KMS-11 (cell line): ENCODE results near the gene WSCD2.

Experiments used
- H2AFZ ChIP-seq: fragments of 200-600 bp; sonication (generic); 2 replicates; pipeline ENCODE4 v1.6.1; 2016; ENCODE audit warnings: antibody characterized with exemption, mixed run types, low read depth
- H3K27ac ChIP-seq: fragments of 200-600 bp; sonication (generic); 2 replicates; pipeline ENCODE4 v1.6.1; 2016; ENCODE audit warnings: mild to moderate bottlenecking, mixed run types
- H3K27me3 ChIP-seq: fragments of 200-600 bp; sonication (generic); 2 replicates; pipeline ENCODE4 v1.6.1; 2017; ENCODE audit warnings: mild to moderate bottlenecking, low read depth, mixed run types, moderate library complexity; ENCODE audit not compliant: insufficient read depth
- H3K36me3 ChIP-seq: fragments of 200-600 bp; sonication (generic); 2 replicates; pipeline ENCODE4 v1.6.1; 2017; ENCODE audit warnings: mild to moderate bottlenecking, mixed run types; ENCODE audit not compliant: insufficient read depth
- H3K4me1 ChIP-seq: fragments of 200-600 bp; sonication (generic); 2 replicates; pipeline ENCODE4 v1.6.1; 2016; ENCODE audit warnings: mild to moderate bottlenecking, low read depth, mixed run types; ENCODE audit not compliant: poor library complexity, severe bottlenecking
- H3K4me2 ChIP-seq: fragments of 200-600 bp; sonication (generic); 2 replicates; pipeline ENCODE4 v1.7.0; 2016; ENCODE audit warnings: mild to moderate bottlenecking, mixed run types
- H3K4me3 ChIP-seq: fragments of 200-600 bp; sonication (generic); IDR thresholded peaks from 2 replicates; pipeline ENCODE4 v1.6.1; 2017; ENCODE audit warnings: low read depth, low read length, mixed read lengths; ENCODE audit not compliant: insufficient read depth
- H3K79me2 ChIP-seq: fragments of 200-600 bp; sonication (generic); 2 replicates; pipeline ENCODE4 v1.6.1; 2016; ENCODE audit warnings: low read depth, mixed run types; ENCODE audit not compliant: insufficient read depth
- H3K9ac ChIP-seq: fragments of 200-600 bp; sonication (generic); 2 replicates; pipeline ENCODE4 v1.6.1; 2016; ENCODE audit warnings: mild to moderate bottlenecking, mixed run types
- H4K20me1 ChIP-seq: fragments of 200-600 bp; sonication (generic); 2 replicates; pipeline ENCODE4 v1.6.1; 2016; ENCODE audit warnings: mild to moderate bottlenecking, mixed run types; ENCODE audit not compliant: insufficient read depth
- TF ChIP-seq, protein P1 (sequence below): fragments of 200-600 bp; sonication (generic); conservative IDR thresholded peaks from 2 replicates; pipeline ENCODE4 v1.6.1; 2017; ENCODE audit warnings: low read depth, mild to moderate bottlenecking, antibody characterized with exemption, low read length, moderate library complexity, mixed read lengths

Gene WSCD2

DNA sequence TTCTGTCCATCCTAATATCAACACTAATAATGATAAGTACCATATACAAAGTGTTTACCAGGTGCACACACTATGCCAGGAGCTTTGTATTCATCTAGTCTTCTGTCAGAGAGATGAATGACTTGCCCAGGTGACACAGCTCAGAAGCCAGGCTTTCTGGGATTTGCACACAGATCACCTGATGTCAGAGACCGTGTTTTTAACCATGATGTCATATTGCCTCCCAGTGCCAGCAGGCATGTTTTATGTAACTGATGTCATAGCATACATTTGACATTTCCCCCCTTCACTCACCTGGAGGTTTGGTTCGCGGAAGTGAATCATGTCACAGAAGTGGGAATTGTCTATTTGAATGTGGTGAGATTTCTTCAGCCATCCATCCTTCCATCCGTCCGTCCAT, 5.7 kb downstream of the WSCD2 start:
- TF ChIP-seq, protein P1, sequence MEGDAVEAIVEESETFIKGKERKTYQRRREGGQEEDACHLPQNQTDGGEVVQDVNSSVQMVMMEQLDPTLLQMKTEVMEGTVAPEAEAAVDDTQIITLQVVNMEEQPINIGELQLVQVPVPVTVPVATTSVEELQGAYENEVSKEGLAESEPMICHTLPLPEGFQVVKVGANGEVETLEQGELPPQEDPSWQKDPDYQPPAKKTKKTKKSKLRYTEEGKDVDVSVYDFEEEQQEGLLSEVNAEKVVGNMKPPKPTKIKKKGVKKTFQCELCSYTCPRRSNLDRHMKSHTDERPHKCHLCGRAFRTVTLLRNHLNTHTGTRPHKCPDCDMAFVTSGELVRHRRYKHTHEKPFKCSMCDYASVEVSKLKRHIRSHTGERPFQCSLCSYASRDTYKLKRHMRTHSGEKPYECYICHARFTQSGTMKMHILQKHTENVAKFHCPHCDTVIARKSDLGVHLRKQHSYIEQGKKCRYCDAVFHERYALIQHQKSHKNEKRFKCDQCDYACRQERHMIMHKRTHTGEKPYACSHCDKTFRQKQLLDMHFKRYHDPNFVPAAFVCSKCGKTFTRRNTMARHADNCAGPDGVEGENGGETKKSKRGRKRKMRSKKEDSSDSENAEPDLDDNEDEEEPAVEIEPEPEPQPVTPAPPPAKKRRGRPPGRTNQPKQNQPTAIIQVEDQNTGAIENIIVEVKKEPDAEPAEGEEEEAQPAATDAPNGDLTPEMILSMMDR: no peak
- H2AFZ ChIP-seq: no peak overlapping the region
- no peaks in the 10 kb centered on the region for H3K27me3 ChIP-seq
- H3K79me2 ChIP-seq: no peaks in the 10 kb centered on the region
- no peaks in the 10 kb centered on the region for H3K36me3 ChIP-seq
- no peaks in the 10 kb centered on the region for H3K4me1 ChIP-seq
- no peak overlapping the region for H3K4me3 ChIP-seq
- no peak overlapping the region for H3K4me2 ChIP-seq
- no peaks in the 10 kb centered on the region for H4K20me1 ChIP-seq
- no peak overlapping the region for H3K27ac ChIP-seq
- H3K9ac ChIP-seq: no peak overlapping the region

GRCh38 chr12:108135627-108136026, 6.5 kb downstream of the WSCD2 start:
- no peaks in the 10 kb centered on the region for H3K27me3 ChIP-seq
- H4K20me1 ChIP-seq: no peaks in the 10 kb centered on the region
- TF ChIP-seq, protein P1: no peak
- no peaks in the 10 kb centered on the region for H3K79me2 ChIP-seq
- no peak overlapping the region for H3K27ac ChIP-seq
- no peaks in the 10 kb centered on the region for H3K4me1 ChIP-seq
- H3K9ac ChIP-seq: no peak overlapping the region
- no peak overlapping the region for H3K4me2 ChIP-seq
- no peak overlapping the region for H2AFZ ChIP-seq
- H3K36me3 ChIP-seq: no peaks in the 10 kb centered on the region
- H3K4me3 ChIP-seq: no peak overlapping the region

DNA sequence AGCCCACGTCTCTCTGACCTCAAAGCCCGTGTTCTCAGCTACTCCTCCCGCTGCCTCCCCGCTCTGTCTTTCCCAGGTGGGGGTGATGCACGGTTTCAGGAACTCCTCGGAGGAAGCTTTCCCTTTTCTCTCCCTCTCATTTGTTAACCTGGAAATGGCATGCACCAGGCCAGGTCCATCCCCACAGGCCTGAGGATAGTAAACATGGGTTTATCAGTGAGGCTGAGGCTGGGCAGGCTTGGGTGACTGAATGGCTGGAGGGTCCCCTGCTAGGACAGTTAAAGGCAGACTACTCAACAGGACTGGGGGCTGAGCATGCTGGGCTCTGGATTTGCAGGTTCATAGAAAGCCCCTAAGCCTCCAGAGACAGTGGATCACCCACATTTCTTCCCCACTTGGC, 7.6 kb downstream of the WSCD2 start:
- Histone ChIP-seq H3K4me3 (no peak overlapping the region), H3K27me3 (no peaks in the 10 kb centered on the region), H3K4me2 (no peak overlapping the region), H3K36me3 (no peaks in the 10 kb centered on the region), H3K27ac (no peak overlapping the region), H3K9ac (no peak overlapping the region), H4K20me1 (no peaks in the 10 kb centered on the region), H3K79me2 (no peaks in the 10 kb centered on the region), H2AFZ (no peak overlapping the region), H3K4me1 (no peaks in the 10 kb centered on the region)
- TF ChIP-seq, protein P1: no peak

DNA sequence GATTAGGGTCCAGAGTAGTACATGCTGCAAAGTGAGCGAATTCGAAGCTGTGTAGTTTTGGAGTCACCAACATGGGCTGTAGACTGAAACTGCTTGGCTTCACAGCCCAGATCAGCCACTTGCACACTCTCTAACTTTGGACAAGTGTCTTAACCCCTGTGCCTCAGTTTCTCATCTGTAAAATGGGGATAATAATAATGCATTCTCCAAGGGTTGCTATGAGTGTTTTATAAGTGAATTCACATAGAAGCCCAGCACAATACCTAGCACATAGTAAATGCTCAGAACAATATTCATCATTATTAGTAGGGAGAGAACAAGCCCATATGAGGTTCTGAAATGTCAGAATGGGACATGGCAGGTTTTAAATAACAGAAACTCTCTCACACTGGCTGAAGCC, 10.4 kb downstream of the WSCD2 start:
- Histone ChIP-seq H3K36me3 (no peaks in the 10 kb centered on the region), H3K4me2 (no peak overlapping the region), H3K9ac (no peak overlapping the region), H4K20me1 (no peaks in the 10 kb centered on the region), H2AFZ (no peak overlapping the region), H3K4me3 (no peak overlapping the region), H3K27me3 (no peaks in the 10 kb centered on the region), H3K79me2 (no peaks in the 10 kb centered on the region), H3K4me1 (no peaks in the 10 kb centered on the region), H3K27ac (no peak overlapping the region)
- TF ChIP-seq, protein P1: no peak
